Ishikawa (cell line): ENCODE results near the gene NLGN4Y.

Source experiments
- CEBPB ChIP-seq: IDR thresholded peaks from 2 replicates; pipeline ENCODE4 v1.6.1; 2012
- CREB1 ChIP-seq: IDR thresholded peaks from 2 replicates; pipeline ENCODE4 v1.6.1; 2012; ENCODE audit warnings: low read depth
- EP300 ChIP-seq: IDR thresholded peaks from 2 replicates; pipeline ENCODE4 v1.6.1; 2012; ENCODE audit warnings: borderline replicate concordance
- FOXM1 ChIP-seq: IDR thresholded peaks from 2 replicates; pipeline ENCODE4 v1.6.1; 2012; ENCODE audit warnings: low read depth, borderline replicate concordance
- NFIC ChIP-seq: IDR thresholded peaks from 2 replicates; pipeline ENCODE4 v1.6.1; 2012
- TAF1 ChIP-seq: IDR thresholded peaks from 2 replicates; pipeline ENCODE4 v1.6.1; 2012; ENCODE audit warnings: low read depth, mild to moderate bottlenecking
- TCF12 ChIP-seq: IDR thresholded peaks from 2 replicates; pipeline ENCODE4 v1.6.1; 2012; ENCODE audit warnings: low read depth
- YY1 ChIP-seq: IDR thresholded peaks from 2 replicates; pipeline ENCODE4 v1.6.1; 2012; ENCODE audit warnings: low read depth
- TF ChIP-seq, protein P1 (sequence below): IDR thresholded peaks from 2 replicates; pipeline ENCODE4 v1.6.1; 2012
- TF ChIP-seq, protein P2 (sequence below): IDR thresholded peaks from 2 replicates; pipeline ENCODE4 v1.6.1; 2012
- TF ChIP-seq, protein P3 (sequence below): IDR thresholded peaks from 2 replicates; pipeline ENCODE4 v1.6.1; 2012; ENCODE audit warnings: low read depth, mild to moderate bottlenecking

DNA sequence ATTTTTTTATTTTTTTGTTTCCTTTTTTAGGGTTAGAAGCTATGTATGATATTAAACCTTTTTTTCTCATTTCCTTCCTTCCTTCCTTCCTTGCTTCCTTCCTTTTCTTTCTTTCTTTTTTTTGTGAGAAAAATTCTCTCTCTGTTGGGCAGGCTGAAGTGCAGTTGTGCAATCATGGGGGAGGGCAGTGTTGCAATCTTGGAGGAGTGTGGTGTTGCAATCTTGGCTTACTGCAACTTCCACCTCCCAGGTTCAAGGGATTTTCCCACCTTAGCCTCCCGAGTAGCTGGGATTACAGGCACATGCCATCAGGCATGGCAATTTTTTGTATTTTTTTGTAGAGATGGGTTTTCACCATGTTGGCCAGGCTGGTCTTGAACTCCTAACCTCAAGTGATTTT, 326.4 kb downstream of the NLGN4Y start:
- no peak for TF ChIP-seq YY1
- TF ChIP-seq CREB1, result no peak
- TF ChIP-seq, protein P1, sequence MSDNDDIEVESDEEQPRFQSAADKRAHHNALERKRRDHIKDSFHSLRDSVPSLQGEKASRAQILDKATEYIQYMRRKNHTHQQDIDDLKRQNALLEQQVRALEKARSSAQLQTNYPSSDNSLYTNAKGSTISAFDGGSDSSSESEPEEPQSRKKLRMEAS, result no peak
- no peak for TF ChIP-seq EP300
- TF ChIP-seq TAF1, result no peak
- TF ChIP-seq FOXM1, result no peak
- no peak for TF ChIP-seq NFIC
- TF ChIP-seq, protein P2, sequence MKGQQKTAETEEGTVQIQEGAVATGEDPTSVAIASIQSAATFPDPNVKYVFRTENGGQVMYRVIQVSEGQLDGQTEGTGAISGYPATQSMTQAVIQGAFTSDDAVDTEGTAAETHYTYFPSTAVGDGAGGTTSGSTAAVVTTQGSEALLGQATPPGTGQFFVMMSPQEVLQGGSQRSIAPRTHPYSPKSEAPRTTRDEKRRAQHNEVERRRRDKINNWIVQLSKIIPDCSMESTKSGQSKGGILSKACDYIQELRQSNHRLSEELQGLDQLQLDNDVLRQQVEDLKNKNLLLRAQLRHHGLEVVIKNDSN, result no peak
- no peak for TF ChIP-seq TCF12
- TF ChIP-seq, protein P3, sequence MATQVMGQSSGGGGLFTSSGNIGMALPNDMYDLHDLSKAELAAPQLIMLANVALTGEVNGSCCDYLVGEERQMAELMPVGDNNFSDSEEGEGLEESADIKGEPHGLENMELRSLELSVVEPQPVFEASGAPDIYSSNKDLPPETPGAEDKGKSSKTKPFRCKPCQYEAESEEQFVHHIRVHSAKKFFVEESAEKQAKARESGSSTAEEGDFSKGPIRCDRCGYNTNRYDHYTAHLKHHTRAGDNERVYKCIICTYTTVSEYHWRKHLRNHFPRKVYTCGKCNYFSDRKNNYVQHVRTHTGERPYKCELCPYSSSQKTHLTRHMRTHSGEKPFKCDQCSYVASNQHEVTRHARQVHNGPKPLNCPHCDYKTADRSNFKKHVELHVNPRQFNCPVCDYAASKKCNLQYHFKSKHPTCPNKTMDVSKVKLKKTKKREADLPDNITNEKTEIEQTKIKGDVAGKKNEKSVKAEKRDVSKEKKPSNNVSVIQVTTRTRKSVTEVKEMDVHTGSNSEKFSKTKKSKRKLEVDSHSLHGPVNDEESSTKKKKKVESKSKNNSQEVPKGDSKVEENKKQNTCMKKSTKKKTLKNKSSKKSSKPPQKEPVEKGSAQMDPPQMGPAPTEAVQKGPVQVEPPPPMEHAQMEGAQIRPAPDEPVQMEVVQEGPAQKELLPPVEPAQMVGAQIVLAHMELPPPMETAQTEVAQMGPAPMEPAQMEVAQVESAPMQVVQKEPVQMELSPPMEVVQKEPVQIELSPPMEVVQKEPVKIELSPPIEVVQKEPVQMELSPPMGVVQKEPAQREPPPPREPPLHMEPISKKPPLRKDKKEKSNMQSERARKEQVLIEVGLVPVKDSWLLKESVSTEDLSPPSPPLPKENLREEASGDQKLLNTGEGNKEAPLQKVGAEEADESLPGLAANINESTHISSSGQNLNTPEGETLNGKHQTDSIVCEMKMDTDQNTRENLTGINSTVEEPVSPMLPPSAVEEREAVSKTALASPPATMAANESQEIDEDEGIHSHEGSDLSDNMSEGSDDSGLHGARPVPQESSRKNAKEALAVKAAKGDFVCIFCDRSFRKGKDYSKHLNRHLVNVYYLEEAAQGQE, result no peak
- TF ChIP-seq CEBPB, result no peak
